ENCODE data around the gene UBE2D1.

DNA sequence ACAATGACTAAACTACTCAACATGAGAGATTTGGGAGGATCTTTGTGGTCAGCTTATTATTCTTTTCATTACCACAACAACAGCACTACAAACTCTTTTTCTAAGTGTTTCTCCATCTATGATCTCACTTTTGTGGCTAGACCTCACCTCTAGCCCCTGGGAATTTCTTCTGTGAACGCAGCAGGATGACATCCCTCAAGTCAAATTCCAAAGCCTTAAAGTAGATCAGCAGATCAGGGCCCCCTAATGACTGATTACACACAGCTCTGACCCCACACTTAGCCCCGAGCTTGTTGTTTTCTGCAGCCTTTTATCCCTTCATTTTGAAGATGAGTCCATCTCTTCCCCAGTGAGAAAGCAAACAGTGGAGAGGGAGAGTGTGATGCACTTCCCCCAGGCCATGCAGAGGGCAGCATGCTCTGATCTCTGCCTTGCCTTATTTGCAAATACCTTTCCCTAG is 77.7 kb downstream of the UBE2D1 start:
- no peak for TF ChIP-seq SUZ12 (IDR thresholded peaks at IDR 0.05; ENCODE audit: extremely low read depth, insufficient read depth, insufficient read length)
- TF ChIP-seq ZNF274 (IDR thresholded peaks at IDR 0.05; ENCODE audit: low read depth, low read length), result no peak
- TF ChIP-seq YY1 (IDR thresholded peaks at IDR 0.05; ENCODE audit: insufficient read depth, insufficient read length), result no peak

All from NT2/D1 (cell line).